Measurements from ENCODE around the gene ABCG2.

Gene ABCG2

DNA sequence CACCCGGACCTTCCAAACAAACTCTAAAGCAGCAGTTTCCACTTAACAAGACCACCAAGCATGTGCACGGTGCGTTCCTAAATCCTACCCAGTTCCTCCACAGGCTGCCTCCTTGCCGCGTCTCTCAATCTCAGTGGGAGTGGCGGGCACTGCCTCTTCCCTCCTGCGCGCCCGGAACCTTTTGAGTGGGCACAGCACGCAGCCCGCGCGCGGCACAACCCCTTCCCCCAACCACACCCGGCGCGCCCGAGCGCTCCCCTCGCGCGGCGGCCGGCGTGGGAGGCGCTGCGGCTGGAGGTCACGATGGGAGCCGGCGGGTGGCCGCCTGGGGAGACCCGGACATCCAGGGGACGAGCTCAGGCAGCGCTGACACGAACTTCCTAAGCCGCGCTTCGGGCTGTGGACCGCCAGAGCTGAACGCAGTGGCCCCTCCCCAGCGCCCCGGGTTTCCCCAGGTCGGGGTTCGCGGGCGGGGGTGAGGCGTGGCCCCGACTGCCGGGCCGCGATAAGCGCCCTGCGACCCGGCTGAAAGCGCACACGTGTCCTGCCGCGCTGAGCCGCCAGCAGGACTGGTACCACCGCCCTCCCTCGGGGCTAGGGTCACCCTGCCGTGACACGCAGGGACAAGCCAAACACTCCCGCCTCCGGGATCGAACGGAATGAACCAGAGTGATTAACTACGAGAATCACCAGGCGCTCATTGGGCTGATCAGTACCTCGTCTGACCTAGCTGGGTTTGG is at the start of gene ABCG2:
Gene ABCG2, minus strand, starts transcription at position 151 of the 740 bp plus-strand sequence. CDS start 18,644 bp downstream, outside the sequence.
- H3K9me3 ChIP-seq (ENCODE audit: insufficient read depth, low read depth, low read length), result no peaks in the 10 kb centered on the region
- peak within 1 kb of the TSS; percentile 80 for H3K4me3 ChIP-seq (ENCODE audit: low read length)
- no peaks in the 10 kb centered on the region for H3K36me3 ChIP-seq (ENCODE audit: insufficient read depth, low read depth, low read length)
- peaks cover 22% of the 10 kb centered on the region for H3K4me1 ChIP-seq (ENCODE audit: insufficient read depth, low read length)
- H3K27me3 ChIP-seq (ENCODE audit: insufficient read depth, low read length), result peaks cover 38% of the 10 kb centered on the region
- H3K9ac ChIP-seq (ENCODE audit: low read depth, low read length), result peak within 1 kb of the TSS; percentile 45; the same call in 1 of the 2 replicates
- no peak within 1 kb of the TSS for H3K27ac ChIP-seq (ENCODE audit: low read length)

DNA sequence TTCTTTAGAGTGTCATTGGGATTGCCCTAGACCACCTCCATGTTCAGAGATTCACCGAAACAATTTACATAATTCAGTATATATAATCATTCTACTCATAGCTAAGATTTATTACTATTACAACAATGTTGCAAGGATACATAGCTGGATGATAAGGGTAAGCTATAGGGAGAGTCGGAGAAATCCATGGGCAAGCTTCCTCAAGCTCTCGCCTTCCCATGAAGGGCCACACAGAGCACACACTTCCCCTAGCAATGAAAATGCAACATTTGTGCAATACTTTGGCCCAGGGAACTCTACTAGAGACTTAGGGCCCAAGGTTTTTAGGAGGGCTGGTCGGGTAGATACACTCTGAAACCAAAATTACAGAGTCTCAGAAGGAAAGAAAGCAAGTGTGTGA is 49.7 kb upstream of the ABCG2 start:
- Histone ChIP-seq H3K9me3 (ENCODE audit: insufficient read depth, low read depth, low read length) (no peaks in the 10 kb centered on the region), H3K27ac (ENCODE audit: low read length) (no peak overlapping the region), H3K4me3 (ENCODE audit: low read length) (no peak overlapping the region), H3K4me1 (ENCODE audit: insufficient read depth, low read length) (peaks cover 2% of the 10 kb centered on the region), H3K36me3 (ENCODE audit: insufficient read depth, low read depth, low read length) (no peaks in the 10 kb centered on the region), H3K9ac (ENCODE audit: low read depth, low read length) (no peak overlapping the region), H3K27me3 (ENCODE audit: insufficient read depth, low read length) (no peaks in the 10 kb centered on the region)

DNA sequence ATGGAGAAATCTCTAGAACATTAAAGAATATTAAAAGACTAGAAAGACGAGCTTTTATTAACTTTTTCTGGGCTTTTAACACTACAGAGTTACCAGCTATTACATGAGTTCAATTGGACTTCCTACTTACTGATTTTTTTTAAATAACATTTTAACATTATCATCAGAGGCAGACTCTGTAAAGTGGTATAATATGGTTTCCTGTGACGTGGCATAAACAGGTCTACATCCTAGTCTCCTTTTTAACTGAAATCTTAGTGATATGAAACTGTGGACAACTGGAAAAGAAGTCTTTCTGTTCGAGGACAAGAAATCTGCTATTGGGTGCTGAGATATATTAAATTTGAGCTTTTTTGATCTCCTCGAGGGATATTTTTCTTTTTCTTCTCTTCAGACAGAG is 48.7 kb upstream of the ABCG2 start:
- Histone ChIP-seq H3K27me3 (ENCODE audit: insufficient read depth, low read length) (no peaks in the 10 kb centered on the region), H3K9ac (ENCODE audit: low read depth, low read length) (no peak overlapping the region), H3K4me3 (ENCODE audit: low read length) (no peak overlapping the region), H3K4me1 (ENCODE audit: insufficient read depth, low read length) (peaks cover 6% of the 10 kb centered on the region), H3K9me3 (ENCODE audit: insufficient read depth, low read depth, low read length) (no peaks in the 10 kb centered on the region), H3K27ac (ENCODE audit: low read length) (no peak overlapping the region), H3K36me3 (ENCODE audit: insufficient read depth, low read depth, low read length) (no peaks in the 10 kb centered on the region)

DNA sequence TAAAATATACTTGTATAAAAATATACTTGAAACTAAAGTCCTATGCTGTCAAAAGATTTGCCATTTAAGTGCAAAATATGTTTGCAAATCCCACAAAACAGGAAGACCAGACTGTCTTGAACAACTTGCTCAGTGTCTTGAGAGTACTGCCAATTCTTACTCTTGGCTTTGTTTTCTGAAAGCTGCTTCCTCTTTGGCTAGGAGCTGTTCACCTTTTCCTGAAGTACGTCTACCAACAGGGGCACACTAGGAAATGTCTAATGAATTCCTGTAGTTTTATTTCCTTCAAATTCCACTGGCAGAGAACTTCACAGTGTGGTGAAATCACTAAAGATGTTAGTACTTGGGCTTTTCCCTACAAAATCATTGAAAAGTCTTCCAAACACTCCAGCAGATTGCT is 46.4 kb upstream of the ABCG2 start:
- Histone ChIP-seq H3K36me3 (ENCODE audit: insufficient read depth, low read depth, low read length) (no peaks in the 10 kb centered on the region), H3K9ac (ENCODE audit: low read depth, low read length) (no peak overlapping the region), H3K27me3 (ENCODE audit: insufficient read depth, low read length) (no peaks in the 10 kb centered on the region), H3K27ac (ENCODE audit: low read length) (no peak overlapping the region), H3K9me3 (ENCODE audit: insufficient read depth, low read depth, low read length) (no peaks in the 10 kb centered on the region), H3K4me3 (ENCODE audit: low read length) (no peak overlapping the region), H3K4me1 (ENCODE audit: insufficient read depth, low read length) (peaks cover 13% of the 10 kb centered on the region)

DNA sequence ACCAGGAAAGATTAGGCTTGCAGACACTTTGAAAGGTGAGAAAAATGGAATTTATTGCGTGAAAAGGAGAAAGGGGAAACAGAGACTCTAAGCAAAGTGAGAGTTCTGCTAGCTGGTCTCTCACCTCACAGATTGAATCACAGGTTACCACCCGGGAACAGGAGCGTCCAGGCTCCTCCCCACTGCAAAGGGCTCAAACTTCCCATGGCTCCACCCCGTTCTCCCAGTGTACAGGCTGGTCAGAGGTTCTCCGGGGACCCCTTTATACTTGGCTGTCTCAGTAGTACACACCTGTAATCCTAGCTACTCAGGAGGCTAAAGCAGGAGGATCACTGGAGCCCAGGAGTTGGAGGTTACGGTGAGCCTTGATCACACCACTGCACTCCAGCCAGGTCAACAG is 44.0 kb upstream of the ABCG2 start:
- Histone ChIP-seq H3K27me3 (ENCODE audit: insufficient read depth, low read length) (no peaks in the 10 kb centered on the region), H3K27ac (ENCODE audit: low read length) (no peak overlapping the region), H3K36me3 (ENCODE audit: insufficient read depth, low read depth, low read length) (no peaks in the 10 kb centered on the region), H3K9ac (ENCODE audit: low read depth, low read length) (no peak overlapping the region), H3K9me3 (ENCODE audit: insufficient read depth, low read depth, low read length) (no peaks in the 10 kb centered on the region), H3K4me3 (ENCODE audit: low read length) (no peak overlapping the region), H3K4me1 (ENCODE audit: insufficient read depth, low read length) (peaks cover 13% of the 10 kb centered on the region)

DNA sequence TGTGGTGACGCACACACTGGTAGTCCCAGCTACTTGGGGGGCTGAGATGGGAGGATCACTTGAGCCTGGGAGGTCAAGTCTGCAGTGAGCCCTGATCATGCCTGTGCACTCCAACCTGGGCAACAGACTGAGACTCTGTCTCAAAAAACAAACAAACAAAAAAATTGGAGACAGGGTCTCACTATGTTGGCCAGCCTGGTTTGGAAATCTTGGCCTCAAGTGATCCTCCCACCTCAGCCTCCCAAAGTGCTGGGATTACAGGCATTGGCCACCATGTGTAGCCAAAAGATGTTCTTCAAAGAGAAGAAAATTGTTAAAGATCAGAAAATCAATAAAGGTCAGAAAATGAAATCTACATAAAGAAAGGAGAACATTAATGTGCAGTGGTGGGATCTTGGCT is 41.7 kb upstream of the ABCG2 start:
- Histone ChIP-seq H3K27me3 (ENCODE audit: insufficient read depth, low read length) (no peaks in the 10 kb centered on the region), H3K4me3 (ENCODE audit: low read length) (no peak overlapping the region), H3K27ac (ENCODE audit: low read length) (no peak overlapping the region), H3K9me3 (ENCODE audit: insufficient read depth, low read depth, low read length) (no peaks in the 10 kb centered on the region), H3K36me3 (ENCODE audit: insufficient read depth, low read depth, low read length) (no peaks in the 10 kb centered on the region), H3K4me1 (ENCODE audit: insufficient read depth, low read length) (peaks cover 21% of the 10 kb centered on the region), H3K9ac (ENCODE audit: low read depth, low read length) (no peak overlapping the region)

DNA sequence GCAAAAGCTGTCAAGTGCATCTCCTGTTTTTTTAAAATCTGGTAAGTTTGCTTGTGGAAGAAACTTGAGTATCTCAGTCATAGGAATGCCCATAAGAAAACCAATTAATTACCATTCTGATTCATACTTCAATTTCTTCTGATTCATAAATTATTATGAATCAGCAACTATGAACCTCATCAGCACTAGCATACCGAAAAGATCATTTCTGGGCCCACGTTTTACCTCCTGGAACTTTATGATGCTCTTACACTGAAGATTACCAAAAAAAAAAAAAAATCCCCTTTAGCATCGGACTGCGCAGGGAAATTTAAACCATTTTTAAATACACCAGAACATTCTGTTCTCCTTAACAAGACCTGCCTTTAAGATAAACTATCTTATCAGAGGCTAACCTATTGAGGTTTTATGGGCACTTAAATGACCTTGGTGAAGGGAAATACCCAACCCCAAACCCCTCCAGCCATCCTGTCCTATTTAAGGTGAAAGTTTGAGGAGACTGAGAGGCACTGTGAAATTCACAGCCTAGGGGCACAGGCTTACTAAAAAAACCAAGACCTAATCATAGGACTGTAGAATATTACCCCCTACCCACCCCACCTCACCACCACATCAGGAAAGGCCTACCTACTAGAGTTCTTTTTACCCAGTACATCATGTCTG is 38.2 kb upstream of the ABCG2 start:
- H3K36me3 ChIP-seq (ENCODE audit: insufficient read depth, low read depth, low read length), result no peaks in the 10 kb centered on the region
- H3K9me3 ChIP-seq (ENCODE audit: insufficient read depth, low read depth, low read length), result no peaks in the 10 kb centered on the region
- H3K27me3 ChIP-seq (ENCODE audit: insufficient read depth, low read length), result no peaks in the 10 kb centered on the region
- peaks cover 12% of the 10 kb centered on the region for H3K4me1 ChIP-seq (ENCODE audit: insufficient read depth, low read length)
- no peak overlapping the region for H3K9ac ChIP-seq (ENCODE audit: low read depth, low read length)
- no peak overlapping the region for H3K4me3 ChIP-seq (ENCODE audit: low read length)
- no peak overlapping the region for H3K27ac ChIP-seq (ENCODE audit: low read length)

DNA sequence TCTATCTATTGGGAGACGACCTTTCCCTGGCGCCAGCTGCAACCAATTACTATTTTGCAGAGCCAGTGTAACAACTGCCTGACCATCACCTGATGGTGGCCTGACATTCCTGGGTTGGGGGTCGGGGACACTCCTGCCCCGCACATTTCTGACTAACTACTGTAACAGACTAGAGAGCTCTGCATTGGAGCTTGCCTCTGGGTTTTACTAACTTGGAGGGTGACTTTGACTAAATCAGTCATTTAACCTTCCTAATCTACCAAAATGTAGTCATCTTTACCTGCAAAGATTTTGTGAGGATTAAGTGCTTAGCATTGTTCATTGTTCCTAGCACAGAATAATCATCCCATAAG is 37.5 kb upstream of the ABCG2 start:
- H3K4me3 ChIP-seq (ENCODE audit: low read length), result no peak overlapping the region
- H3K36me3 ChIP-seq (ENCODE audit: insufficient read depth, low read depth, low read length), result no peaks in the 10 kb centered on the region
- no peak overlapping the region for H3K27ac ChIP-seq (ENCODE audit: low read length)
- no peaks in the 10 kb centered on the region for H3K27me3 ChIP-seq (ENCODE audit: insufficient read depth, low read length)
- no peak overlapping the region for H3K9ac ChIP-seq (ENCODE audit: low read depth, low read length)
- H3K9me3 ChIP-seq (ENCODE audit: insufficient read depth, low read depth, low read length), result no peaks in the 10 kb centered on the region
- peaks cover 8% of the 10 kb centered on the region for H3K4me1 ChIP-seq (ENCODE audit: insufficient read depth, low read length)

DNA sequence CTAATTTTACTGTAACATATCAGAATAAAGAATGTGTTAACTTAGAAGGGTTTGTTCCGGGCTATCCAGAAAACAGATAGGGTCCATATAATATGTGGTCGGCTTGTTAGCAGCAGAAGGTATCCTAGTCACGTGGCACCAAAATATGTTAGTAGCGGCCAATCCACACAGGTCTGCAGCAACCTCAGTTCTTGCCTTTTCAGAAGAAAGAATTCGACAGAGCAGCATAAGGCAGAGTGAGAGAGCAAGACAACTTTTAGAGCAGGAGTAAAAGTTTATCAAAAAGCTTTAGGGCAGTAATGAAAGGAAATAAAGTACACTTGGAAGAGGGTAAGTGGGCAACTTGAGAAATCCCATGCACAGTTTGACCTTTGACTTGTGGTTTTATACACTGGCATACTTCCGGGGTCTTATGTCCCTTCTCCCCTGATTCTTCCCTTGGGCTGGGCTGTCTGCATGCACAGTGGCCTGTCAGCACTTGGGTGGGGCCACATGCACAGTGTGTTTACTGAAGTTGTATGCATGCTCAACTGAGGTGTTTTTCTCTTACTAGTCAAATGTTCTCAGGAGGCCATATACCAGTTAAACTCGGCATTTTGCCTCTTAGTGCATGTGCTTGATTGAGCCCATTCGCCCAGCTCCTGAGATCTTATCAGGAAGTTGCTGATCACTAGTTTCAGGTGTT is 37.0 kb upstream of the ABCG2 start:
- Histone ChIP-seq H3K9me3 (ENCODE audit: insufficient read depth, low read depth, low read length) (no peaks in the 10 kb centered on the region), H3K9ac (ENCODE audit: low read depth, low read length) (no peak overlapping the region), H3K27me3 (ENCODE audit: insufficient read depth, low read length) (no peaks in the 10 kb centered on the region), H3K27ac (ENCODE audit: low read length) (no peak overlapping the region), H3K4me3 (ENCODE audit: low read length) (no peak overlapping the region), H3K36me3 (ENCODE audit: insufficient read depth, low read depth, low read length) (no peaks in the 10 kb centered on the region), H3K4me1 (ENCODE audit: insufficient read depth, low read length) (peaks cover 8% of the 10 kb centered on the region)

DNA sequence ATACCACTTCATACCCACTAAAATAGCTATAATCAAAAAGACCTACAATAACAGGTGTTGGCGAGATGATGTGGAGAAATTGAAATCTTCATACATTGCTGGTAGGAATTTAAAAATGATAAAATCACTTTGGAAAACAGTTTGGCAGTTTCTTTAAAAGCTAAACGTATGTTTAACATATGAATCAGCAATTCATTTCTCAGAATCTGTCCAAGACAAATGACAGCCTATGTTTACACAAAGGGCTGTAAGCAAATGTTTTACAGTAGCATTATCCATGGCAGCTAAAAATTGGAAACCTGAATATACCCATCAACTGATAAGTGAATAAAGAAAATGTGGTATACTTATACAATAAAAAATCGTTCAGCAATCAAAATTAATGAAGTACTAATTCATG is 33.0 kb upstream of the ABCG2 start:
- H3K36me3 ChIP-seq (ENCODE audit: insufficient read depth, low read depth, low read length), result no peaks in the 10 kb centered on the region
- H3K4me3 ChIP-seq (ENCODE audit: low read length), result no peak overlapping the region
- H3K27me3 ChIP-seq (ENCODE audit: insufficient read depth, low read length), result no peaks in the 10 kb centered on the region
- H3K4me1 ChIP-seq (ENCODE audit: insufficient read depth, low read length), result peaks cover 12% of the 10 kb centered on the region
- H3K9ac ChIP-seq (ENCODE audit: low read depth, low read length), result no peak overlapping the region
- no peak overlapping the region for H3K27ac ChIP-seq (ENCODE audit: low read length)
- no peaks in the 10 kb centered on the region for H3K9me3 ChIP-seq (ENCODE audit: insufficient read depth, low read depth, low read length)

DNA sequence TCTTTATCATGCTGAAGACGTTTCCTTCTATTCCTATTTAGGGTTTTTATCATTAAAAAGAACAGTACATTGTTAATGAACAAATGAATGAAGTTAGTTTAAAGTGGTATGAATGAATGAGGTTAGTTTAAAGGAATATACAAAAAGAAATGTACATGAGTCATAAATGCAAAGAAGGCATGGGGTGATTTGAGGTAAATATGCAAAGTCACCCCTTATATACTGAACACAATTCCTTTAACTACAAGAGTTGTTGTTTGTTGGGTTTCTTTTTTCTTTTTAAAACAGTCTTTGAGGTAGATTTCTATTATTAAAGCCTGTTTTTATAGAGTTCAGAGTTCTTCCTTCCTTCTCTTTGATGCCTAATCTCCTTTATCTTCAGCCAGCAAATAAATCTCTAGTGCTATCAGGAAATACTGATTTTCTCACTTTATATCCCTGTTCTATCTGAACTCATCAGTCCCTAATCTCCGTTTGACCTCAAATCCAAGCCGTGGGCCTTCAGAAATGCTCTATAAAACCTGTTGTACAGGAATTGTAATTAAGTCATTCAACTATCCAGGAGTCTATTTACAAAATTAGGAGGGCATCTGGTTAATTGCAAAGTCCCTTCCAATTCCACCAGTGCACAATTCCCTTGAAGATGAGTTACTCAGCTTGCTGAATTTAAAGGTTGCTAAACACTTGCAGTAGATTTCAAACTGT is 31.6 kb upstream of the ABCG2 start:
- Histone ChIP-seq H3K4me3 (ENCODE audit: low read length) (no peak overlapping the region), H3K9ac (ENCODE audit: low read depth, low read length) (no peak overlapping the region), H3K36me3 (ENCODE audit: insufficient read depth, low read depth, low read length) (no peaks in the 10 kb centered on the region), H3K27me3 (ENCODE audit: insufficient read depth, low read length) (no peaks in the 10 kb centered on the region), H3K27ac (ENCODE audit: low read length) (no peak overlapping the region), H3K9me3 (ENCODE audit: insufficient read depth, low read depth, low read length) (no peaks in the 10 kb centered on the region), H3K4me1 (ENCODE audit: insufficient read depth, low read length) (peaks cover 4% of the 10 kb centered on the region; the same call in 1 of the 2 replicates)

Measured in iPS-20b (cell line).